H1 (cell line): ENCODE results near the gene NOS1AP. TPM values are rescaled to one million over a fixed set of nuclear protein-coding genes. Genes with fewer than 3 reads are reported as not detected.

ENCODE experiments used
- CTCF ChIA-PET: fragments of 300-600 bp; sonication (Branson Sonifier 250); formaldehyde crosslinking; loops from one replicate; lab custom pipeline; 2021; ENCODE audit not compliant: partially characterized antibody; lab: Charles Lee
- POLR2A ChIA-PET: fragments of 300-600 bp; sonication (Branson Sonifier 250); formaldehyde crosslinking; loops from one replicate; lab custom pipeline; 2021; ENCODE audit warnings: inconsistent platforms; ENCODE audit not compliant: partially characterized antibody; lab: Charles Lee
- DNase-seq, 2 experiments: peaks; one replicate each; pipeline versions ENCODE4 v3.0.0 to v3.0.0-alpha.2; 2010 to 2022; ENCODE audit warnings: low spot score in 2 of 2, low read depth in 1 of 2, mixed read lengths in 1 of 2
- FAIRE-seq: peaks from 2 replicates; lab custom pipeline; 2011; peaks lifted over from hg19 to GRCh38; lab: Jason Lieb, UNC
- H2AFZ ChIP-seq: 2 replicates; pipeline ENCODE4 v1.8.1; 2012; ENCODE audit warnings: low read length, inconsistent platforms
- H2AK5ac ChIP-seq: 2 replicates; pipeline ENCODE4 v1.6.1; 2013; ENCODE audit warnings: low read depth, low read length
- H2BK120ac ChIP-seq: replicated peaks from 2 replicates; pipeline ENCODE3; 2013; ENCODE audit warnings: low read depth, low read length, inconsistent platforms
- H2BK12ac ChIP-seq: 2 replicates; pipeline ENCODE4 v1.6.1; 2013; ENCODE audit warnings: low read depth, low read length
- H2BK15ac ChIP-seq: 2 replicates; pipeline ENCODE4 v1.6.1; 2013; ENCODE audit warnings: low read length
- H2BK20ac ChIP-seq: 2 replicates; pipeline ENCODE4 v1.6.1; 2013; ENCODE audit warnings: low read length
- H2BK5ac ChIP-seq: 2 replicates; pipeline ENCODE4 v1.6.1; 2013; ENCODE audit warnings: low read depth, low read length
- H3K14ac ChIP-seq: 2 replicates; pipeline ENCODE4 v1.6.1; 2013; ENCODE audit warnings: inconsistent platforms; ENCODE audit not compliant: insufficient read length
- H3K18ac ChIP-seq: 2 replicates; pipeline ENCODE4 v1.6.1; 2013; ENCODE audit warnings: low read length; ENCODE audit errors: extremely low read depth
- H3K23ac ChIP-seq: 2 replicates; pipeline ENCODE4 v1.6.1; 2013; ENCODE audit warnings: inconsistent platforms; ENCODE audit not compliant: insufficient read length
- H3K23me2 ChIP-seq: 2 replicates; pipeline ENCODE4 v1.6.1; 2013; ENCODE audit warnings: low read depth, low read length
- H3K27ac ChIP-seq: 2 replicates; pipeline ENCODE4 v1.6.1; 2011; ENCODE audit warnings: low read depth, low read length, inconsistent platforms
- H3K27me3 ChIP-seq, 4 experiments: replicated peaks in 1 of 4; 1 replicate in 1 of 4; 2 replicates in 3 of 4; pipeline versions ENCODE4 v1.6.1 to v1.8.1; 2011 to 2013; ENCODE audit warnings: low read length in 3 of 4, mild to moderate bottlenecking in 3 of 4, inconsistent platforms in 2 of 4, mixed read lengths in 2 of 4, moderate library complexity in 1 of 4; ENCODE audit not compliant: control insufficient read depth in 3 of 4, insufficient read depth in 3 of 4; ENCODE audit errors: extremely low read depth in 1 of 4
- H3K36me3 ChIP-seq, 4 experiments: 2 replicates each; pipeline versions ENCODE4 v1.6.1 to v1.8.1; 2011 to 2013; ENCODE audit warnings: mild to moderate bottlenecking in 4 of 4, low read length in 3 of 4, moderate library complexity in 2 of 4, control low read depth in 1 of 4, inconsistent platforms in 1 of 4; ENCODE audit not compliant: insufficient read depth in 4 of 4, control insufficient read depth in 2 of 4
- H3K4ac ChIP-seq: replicated peaks from 2 replicates; pipeline ENCODE3; 2013; ENCODE audit warnings: low read length, low read depth, mixed read lengths, inconsistent platforms; ENCODE audit not compliant: insufficient read length
- H3K4me1 ChIP-seq, 4 experiments: replicated peaks in 1 of 4; 1 replicate in 1 of 4; 2 replicates in 3 of 4; pipeline versions ENCODE4 v1.6.1 to v1.8.1; 2011 to 2013; ENCODE audit warnings: low read length in 3 of 4, inconsistent platforms in 2 of 4, mixed read lengths in 1 of 4; ENCODE audit not compliant: insufficient read depth in 4 of 4, control insufficient read depth in 3 of 4
- H3K4me2 ChIP-seq, 2 experiments: 2 replicates each; pipeline versions ENCODE4 v1.6.1 to v1.8.1; 2011 to 2013; ENCODE audit warnings: low read depth in 2 of 2, low read length in 2 of 2, control low read depth in 1 of 2, inconsistent platforms in 1 of 2, mild to moderate bottlenecking in 1 of 2; ENCODE audit not compliant: insufficient read depth in 1 of 2
- H3K4me3 ChIP-seq, 4 experiments: fragments of 200-600, 300-600 bp in 1 of 4; sonication (generic), shearing (Covaris generic), sonication (Bioruptor Twin) in 1 of 4; 2 replicates each; pipeline versions ENCODE4 v1.5.1 to v1.8.1; 2011 to 2016; ENCODE audit warnings: low read length in 4 of 4, low read depth in 3 of 4, control low read depth in 2 of 4, inconsistent platforms in 2 of 4, mild to moderate bottlenecking in 2 of 4, mixed read lengths in 1 of 4, moderate library complexity in 1 of 4; ENCODE audit not compliant: insufficient read depth in 2 of 4; ENCODE audit errors: extremely low read depth in 1 of 4
- H3K56ac ChIP-seq: replicated peaks from 2 replicates; pipeline ENCODE3; 2013; ENCODE audit warnings: low read depth, mild to moderate bottlenecking, mixed read lengths, low read length, inconsistent platforms; ENCODE audit not compliant: insufficient read length
- H3K79me1 ChIP-seq: 2 replicates; pipeline ENCODE4 v1.6.1; 2013; ENCODE audit warnings: low read depth, low read length, control low read depth
- H3K79me2 ChIP-seq, 2 experiments: 2 replicates each; pipeline versions ENCODE4 v1.6.1 to v1.8.1; 2012 to 2013; ENCODE audit warnings: low read length in 2 of 2, mild to moderate bottlenecking in 2 of 2, inconsistent platforms in 1 of 2; ENCODE audit not compliant: insufficient read depth in 2 of 2, control insufficient read depth in 1 of 2
- H3K9ac ChIP-seq, 4 experiments: replicated peaks in 1 of 4; 1 replicate in 1 of 4; 2 replicates in 3 of 4; pipeline versions ENCODE4 v1.6.1 to v1.8.1; 2011 to 2013; ENCODE audit warnings: low read depth in 3 of 4, low read length in 3 of 4, control low read depth in 2 of 4, mild to moderate bottlenecking in 2 of 4, moderate library complexity in 2 of 4, inconsistent platforms in 1 of 4; ENCODE audit errors: extremely low read depth in 1 of 4
- H3K9me3 ChIP-seq, 2 experiments: 2 replicates each; pipeline versions ENCODE4 v1.6.1 to v1.8.1; 2012 to 2013; ENCODE audit warnings: mild to moderate bottlenecking in 2 of 2, moderate library complexity in 2 of 2, control low read depth in 1 of 2, inconsistent platforms in 1 of 2, low read depth in 1 of 2, low read length in 1 of 2, mixed read lengths in 1 of 2; ENCODE audit not compliant: insufficient read depth in 2 of 2
- H4K20me1 ChIP-seq, 2 experiments: replicated peaks in 1 of 2; 2 replicates each; pipeline versions ENCODE3 to v1.8.1; 2011 to 2013; ENCODE audit warnings: inconsistent platforms in 2 of 2, low read length in 2 of 2, mild to moderate bottlenecking in 1 of 2; ENCODE audit not compliant: insufficient read depth in 2 of 2, control insufficient read depth in 1 of 2
- H4K5ac ChIP-seq: 2 replicates; pipeline ENCODE4 v1.6.1; 2013; ENCODE audit warnings: low read length, low read depth, mixed read lengths, inconsistent platforms; ENCODE audit not compliant: insufficient read length
- H4K8ac ChIP-seq: 2 replicates; pipeline ENCODE4 v1.8.0; 2013; ENCODE audit warnings: mild to moderate bottlenecking, moderate library complexity, low read length, inconsistent platforms; ENCODE audit not compliant: insufficient read depth; ENCODE audit errors: extremely low read depth
- H4K91ac ChIP-seq: replicated peaks from 2 replicates; pipeline ENCODE3; 2013; ENCODE audit warnings: low read length, mixed read lengths, inconsistent platforms; ENCODE audit not compliant: insufficient read length
- ATF2 ChIP-seq: IDR thresholded peaks from 2 replicates; pipeline ENCODE4 v1.6.1; 2012; ENCODE audit warnings: low read length, inconsistent platforms
- EZH2 ChIP-seq: fragments of 200-600 bp; sonication (generic); IDR thresholded peaks from 2 replicates; pipeline ENCODE4 v1.7.1; 2012; ENCODE audit warnings: low read depth, mild to moderate bottlenecking, moderate library complexity, low read length, inconsistent platforms; ENCODE audit not compliant: severe bottlenecking
- KDM5A ChIP-seq: fragments of 200-600 bp; IDR thresholded peaks from 2 replicates; pipeline ENCODE4 v1.7.1; 2012; ENCODE audit warnings: mild to moderate bottlenecking, low read length, inconsistent platforms, mixed read lengths
- MAFK ChIP-seq: IDR thresholded peaks from 2 replicates; pipeline ENCODE4 v1.6.1; 2012; ENCODE audit warnings: low read depth, mild to moderate bottlenecking, improper control_type of control experiment, low read length
- NANOG ChIP-seq: IDR thresholded peaks from 2 replicates; pipeline ENCODE4 v1.6.1; 2011; ENCODE audit warnings: low read length, low read depth, mild to moderate bottlenecking, inconsistent platforms; ENCODE audit not compliant: insufficient read depth, poor library complexity, severe bottlenecking
- NRF1 ChIP-seq: IDR thresholded peaks from 2 replicates; pipeline ENCODE4 v1.6.1; 2011; ENCODE audit warnings: mild to moderate bottlenecking, low read depth, low read length, improper control_type of control experiment
- RBBP5 ChIP-seq: IDR thresholded peaks from 2 replicates; pipeline ENCODE4 v1.7.1; 2012; ENCODE audit warnings: low read depth, mild to moderate bottlenecking, inconsistent platforms, low read length, moderate library complexity, borderline replicate concordance
- SAP30 ChIP-seq: fragments of 300-600 bp; sonication (generic); IDR thresholded peaks from 2 replicates; pipeline ENCODE4 v1.7.1; 2012; ENCODE audit warnings: low read length, moderate library complexity, mild to moderate bottlenecking, inconsistent platforms; ENCODE audit not compliant: insufficient read depth, insufficient replicate concordance
- USF2 ChIP-seq: IDR thresholded peaks from 2 replicates; pipeline ENCODE4 v1.6.1; 2011; ENCODE audit warnings: low read length, improper control_type of control experiment
- WGBS, 2 experiments: shearing (Covaris generic) in 1 of 2; methylation state at CpG; one replicate each; pipeline versions ENCODE4 v1.1.6 to v1.1.7; 2013 to 2015; ENCODE audit warnings: low lambda C conversion rate in 2 of 2, mixed read lengths in 2 of 2, inconsistent platforms in 1 of 2, low coverage in 1 of 2, missing lambda C conversion rate in 1 of 2; ENCODE audit not compliant: insufficient replicate concordance in 2 of 2, insufficient coverage in 1 of 2, insufficient read length in 1 of 2; ENCODE audit errors: extremely low coverage in 1 of 2, missing lambda C conversion rate in 1 of 2; 5-methylcytosine and 5-hydroxymethylcytosine counted together
- polyA plus RNA-seq, 7 experiments: library from polyadenylated mRNA; depleted of rRNA in 3 of 7; stranded (reverse) in 5 of 7; unstranded in 2 of 7; fragments of >200 nt in 5 of 7; fragments of 200-250 nt in 2 of 7; gene quantifications; 1 replicate in 5 of 7; 2 replicates in 1 of 7; 4 replicates in 1 of 7; pipeline versions ENCODE4 v1.2.1 to v1.2.3, GENCODE V29; 2011 to 2013; ENCODE audit warnings: missing spikeins in 2 of 7, mixed read lengths in 2 of 7
- total RNA-seq: library from RNA; stranded (reverse); fragmentation: NEBNext Ultra II Directional; extraction: Animal tissue kit (Norgen Biotek cat#: 25700); gene quantifications from 2 replicates; pipeline ENCODE4 v1.2.1, GENCODE V29; 2021

NOS1AP gene
- total and polyA plus RNA-seq, 2 of the 8 experiments (the other 6 are each of a cell fraction or from before 2014, with no cell fraction given), result 2.4 to 12.1 TPM

GRCh38 chr1:162144853-162145252, 75.4 kb downstream of the NOS1AP start:
- Histone ChIP-seq H3K18ac (peak overlapping the region; percentile 17; the same call in 1 of the 2 replicates), H2BK12ac (no peak overlapping the region; the same call in 1 of the 2 replicates), H3K4me1 (peaks cover 14 to 34% (median 32%) of the 10 kb centered on the region in 4 experiments), H3K4me2 (peak overlapping the region; percentile 35 to 85), H4K8ac (no peak overlapping the region), H3K56ac (no peak overlapping the region), H3K23ac (no peak overlapping the region), H4K91ac (no peak overlapping the region), H4K20me1 (no peaks in the 10 kb centered on the region), H2BK15ac (no peak overlapping the region), H2BK20ac (no peak overlapping the region), H4K5ac (no peak overlapping the region), H3K9me3 (no peaks in the 10 kb centered on the region), H3K79me2 (peaks cover 0 to 48% of the 10 kb centered on the region in 2 experiments; a peak in 3 of 4 replicates), H2AK5ac (no peak overlapping the region; the same call in 1 of the 2 replicates), H2BK120ac (peak overlapping the region; percentile 4), H3K14ac (no peak overlapping the region), H2BK5ac (peak overlapping the region; percentile 73; the same call in 1 of the 2 replicates), H3K9ac (peak overlapping the region in 1 of 4 experiments; percentile 28; a peak in 1 of 7 replicates), H3K4me3 (peak overlapping the region in 1 of 4 experiments; percentile 19; a peak in 1 of 8 replicates), H3K27me3 (no peaks in the 10 kb centered on the region; a peak in 1 of 7 replicates), H2AFZ (no peak overlapping the region), H3K27ac (no peak overlapping the region), H3K36me3 (no peaks in the 10 kb centered on the region), H3K4ac (no peak overlapping the region), H3K79me1 (no peaks in the 10 kb centered on the region), H3K23me2 (no peaks in the 10 kb centered on the region)
- CTCF ChIA-PET, result interaction anchor here (1.0 to 5.6 kb wide), 3 partner anchors 9 to 82 kb away, joined by 3 to 36 read pairs (median 7); no protein-coding TSS in a partner anchor
- FAIRE-seq (peak; percentile 63), DNase-seq (no peak)
- 13% methylated on average over 6 of the region's 6 CpGs; no CpG with 5 or more reads in 1 of the 2 experiments for WGBS, 2 experiments
- POLR2A ChIA-PET, result interaction anchor here (1.1 to 4.1 kb wide), 11 partner anchors 8 to 88 kb away, joined by 3 to 24 read pairs (median 7); partner anchors contain the start of gene NOS1AP
- TF ChIP-seq USF2 (no peak), MAFK (no peak; the same call in 1 of the 2 replicates), KDM5A (no peak), SAP30 (no peak), NANOG (peak; percentile 75), EZH2 (no peak), NRF1 (no peak), ATF2 (0 out of 2 replicates have a peak, but pooled peaks have one; percentile 18), RBBP5 (0 out of 2 replicates have a peak, but pooled peaks have one; percentile 35)
